HL-60 (cell line): ENCODE results near the gene AKNA.

Source experiments
- CTCF ChIP-seq: IDR thresholded peaks from one replicate; pipeline ENCODE4 v1.5.1; 2011; ENCODE audit warnings: low read length, control low read depth, inconsistent platforms; ENCODE audit not compliant: insufficient read depth
- GABPA ChIP-seq: IDR thresholded peaks from 2 replicates; pipeline ENCODE4 v1.6.1; 2012; ENCODE audit warnings: low read depth
- REST ChIP-seq: IDR thresholded peaks from 2 replicates; pipeline ENCODE4 v1.6.1; 2012; ENCODE audit warnings: low read depth; ENCODE audit not compliant: insufficient replicate concordance

GRCh38 chr9:114303571-114303970, 84.2 kb downstream of the AKNA start:
- no peak for TF ChIP-seq CTCF
- TF ChIP-seq REST: no peak
- no peak for TF ChIP-seq GABPA
